A549 (cell line): Measurements from ENCODE around the gene CD2AP. TPM values are rescaled to one million over a fixed set of nuclear protein-coding genes. Genes with fewer than 3 reads are reported as not detected.
"Not testable (repeated sequence)": the region's sequence is repeated elsewhere in the genome, so short reads cannot be mapped to it uniquely, and the experiment has no call there.

Source experiments
- ATAC-seq, 2 experiments: fragments of 200-7000 bp in 1 of 2; fragments of >200 bp in 1 of 2; cut with Nextera tagmentation in 1 of 2; cut with Tn5 transposase in 1 of 2; 3 replicates each; pipeline versions ENCODE4 v1.8.0 to v1.9.1; 2018 to 2020; ENCODE audit warnings: mild to moderate bottlenecking in 1 of 2, moderate library complexity in 1 of 2
- CTCF ChIA-PET: fragments of 300-600 bp; sonication (Branson Sonifier 250); formaldehyde crosslinking; extraction: SDS; loops from one replicate; lab custom pipeline; 2021; ENCODE audit warnings: antibody characterized with exemption, inconsistent platforms; lab: Yijun Ruan, JAX
- POLR2A ChIA-PET: fragments of 350-600 bp; formaldehyde crosslinking; extraction: SDS; loops from one replicate; lab custom pipeline; 2021; ENCODE audit warnings: antibody characterized with exemption, inconsistent platforms; lab: Yijun Ruan, JAX
- DNase-seq, 2 experiments: peaks; one replicate each; pipeline versions ENCODE4 v3.0.0 to v3.0.0-alpha.2; 2011 to 2016; ENCODE audit warnings: low read depth in 1 of 2, low spot score in 1 of 2
- FAIRE-seq: peaks from 2 replicates; lab custom pipeline; 2011; peaks lifted over from hg19 to GRCh38; lab: Jason Lieb, UNC
- H3K27ac ChIP-seq, 2 experiments: fragments of >200 bp; sonication (Bioruptor Twin); formaldehyde crosslinking; 3 replicates each; pipeline ENCODE4 v1.5.1; 2016 to 2017
- H3K4me1 ChIP-seq: fragments of >200 bp; sonication (Bioruptor Twin); formaldehyde crosslinking; 3 replicates; pipeline ENCODE4 v1.6.1; 2016
- H3K4me2 ChIP-seq: fragments of >200 bp; sonication (Bioruptor Twin); formaldehyde crosslinking; 3 replicates; pipeline ENCODE4 v1.6.1; 2016
- H3K4me3 ChIP-seq: fragments of >200 bp; sonication (Bioruptor Twin); formaldehyde crosslinking; 3 replicates; pipeline ENCODE4 v1.5.1; 2016
- H3K9me3 ChIP-seq: fragments of >200 bp; sonication (Bioruptor Twin); formaldehyde crosslinking; 3 replicates; pipeline ENCODE4 v1.6.1; 2016
- BHLHE40 ChIP-seq: IDR thresholded peaks from 2 replicates; pipeline ENCODE4 v1.6.1; 2012; ENCODE audit warnings: low read depth, low read length, inconsistent platforms
- CHD2 ChIP-seq: fragments of 150-350 bp; IDR thresholded peaks from 2 replicates; pipeline ENCODE4 v1.6.1; 2014; ENCODE audit warnings: low read length; ENCODE audit not compliant: partially characterized antibody
- CTCF ChIP-seq: fragments of >200 bp; sonication (Bioruptor Twin); formaldehyde crosslinking; IDR thresholded peaks from 3 replicates; pipeline ENCODE4 v1.5.1; 2016
- EHF ChIP-seq: fragments of 250-450 bp; sonication (Bioruptor Pico); IDR thresholded peaks from 2 replicates; pipeline ENCODE4 v1.5.0; 2020; ENCODE audit warnings: mild to moderate bottlenecking
- EHMT2 ChIP-seq: fragments of 200-600 bp; sonication (generic); IDR thresholded peaks from 2 replicates; pipeline ENCODE4 v1.6.1; 2016; ENCODE audit warnings: antibody characterized with exemption, low read depth, mild to moderate bottlenecking, moderate library complexity
- FOSB ChIP-seq: fragments of 250-450 bp; sonication (Bioruptor Pico); IDR thresholded peaks from 2 replicates; pipeline ENCODE4 v1.5.0; 2020; ENCODE audit warnings: mild to moderate bottlenecking, moderate library complexity
- FOXS1 ChIP-seq: fragments of 250-450 bp; sonication (Bioruptor Pico); IDR thresholded peaks from 2 replicates; pipeline ENCODE4 v1.5.0; 2020; ENCODE audit warnings: mild to moderate bottlenecking, moderate library complexity
- GATA3 ChIP-seq: IDR thresholded peaks from 2 replicates; pipeline ENCODE4 v1.6.1; 2012; ENCODE audit warnings: borderline replicate concordance
- HDAC2 ChIP-seq: fragments of 200-600 bp; sonication (generic); IDR thresholded peaks from 2 replicates; pipeline ENCODE4 v1.6.1; 2016
- HES2 ChIP-seq: fragments of >200 bp; sonication (Bioruptor Twin); formaldehyde crosslinking; IDR thresholded peaks from 2 replicates; pipeline ENCODE4 v1.6.1; 2016
- HOXA7 ChIP-seq: fragments of 250-450 bp; sonication (Bioruptor Pico); IDR thresholded peaks from 2 replicates; pipeline ENCODE4 v1.5.0; 2020; ENCODE audit warnings: mild to moderate bottlenecking, moderate library complexity
- HOXB5 ChIP-seq: fragments of 250-450 bp; sonication (Bioruptor Pico); IDR thresholded peaks from 2 replicates; pipeline ENCODE4 v1.5.0; 2020; ENCODE audit warnings: mild to moderate bottlenecking, moderate library complexity
- KDM5A ChIP-seq: fragments of 200-600 bp; sonication (generic); IDR thresholded peaks from 2 replicates; pipeline ENCODE4 v1.6.1; 2016; ENCODE audit warnings: antibody characterized with exemption, mild to moderate bottlenecking
- MAFK ChIP-seq: fragments of 450-650 bp; IDR thresholded peaks from 2 replicates; pipeline ENCODE4 v1.6.1; 2014; ENCODE audit not compliant: partially characterized antibody
- POLR2A ChIP-seq: IDR thresholded peaks from 2 replicates; pipeline ENCODE4 v1.6.1; 2012; ENCODE audit warnings: mild to moderate bottlenecking, low read length
- POLR2AphosphoS2 ChIP-seq: conservative IDR thresholded peaks from 2 replicates; pipeline ENCODE4 v1.6.1; 2012; ENCODE audit warnings: low read length, improper control_type of control experiment, inconsistent platforms
- RNF2 ChIP-seq: fragments of 200-600 bp; sonication (generic); IDR thresholded peaks from 2 replicates; pipeline ENCODE4 v1.6.1; 2016; ENCODE audit warnings: low read depth, mild to moderate bottlenecking, antibody characterized with exemption, moderate library complexity, borderline replicate concordance
- ZFP36 ChIP-seq: fragments of 450-650 bp; IDR thresholded peaks from 2 replicates; pipeline ENCODE4 v1.6.1; 2014; ENCODE audit warnings: borderline replicate concordance; ENCODE audit not compliant: partially characterized antibody
- ZSCAN20 ChIP-seq: fragments of 250-450 bp; sonication (Bioruptor Pico); IDR thresholded peaks from 2 replicates; pipeline ENCODE4 v1.8.0; 2022; ENCODE audit warnings: mild to moderate bottlenecking, moderate library complexity
- WGBS: methylation state at CpG from one replicate; pipeline ENCODE4 v1.1.6; 2017; ENCODE audit errors: missing lambda C conversion rate; 5-methylcytosine and 5-hydroxymethylcytosine counted together
- polyA plus RNA-seq, 4 experiments: library from polyadenylated mRNA; depleted of rRNA in 3 of 4; stranded (reverse); fragments of >200 nt; fragmentation: RNase III in 1 of 4; extraction: RNeasy Plus Mini Kit Qiagen cat#74134 plus additional on column Dnase treatment in 1 of 4; gene quantifications; 2 replicates in 3 of 4; 3 replicates in 1 of 4; pipeline ENCODE4 v1.2.3, GENCODE V29; 2011 to 2017
- TF ChIP-seq, protein P1 (sequence below): fragments of 250-450 bp; sonication (Bioruptor Pico); IDR thresholded peaks from 2 replicates; pipeline ENCODE4 v1.5.0; 2021; ENCODE audit warnings: mild to moderate bottlenecking, moderate library complexity, borderline replicate concordance
- TF ChIP-seq, protein P2 (sequence below): IDR thresholded peaks from 2 replicates; pipeline ENCODE4 v1.6.1; 2012

Gene CD2AP
- polyA plus RNA-seq, 2 of the 4 experiments (the other 2 are of a cell fraction) = 18.8 to 35.7 TPM

DNA sequence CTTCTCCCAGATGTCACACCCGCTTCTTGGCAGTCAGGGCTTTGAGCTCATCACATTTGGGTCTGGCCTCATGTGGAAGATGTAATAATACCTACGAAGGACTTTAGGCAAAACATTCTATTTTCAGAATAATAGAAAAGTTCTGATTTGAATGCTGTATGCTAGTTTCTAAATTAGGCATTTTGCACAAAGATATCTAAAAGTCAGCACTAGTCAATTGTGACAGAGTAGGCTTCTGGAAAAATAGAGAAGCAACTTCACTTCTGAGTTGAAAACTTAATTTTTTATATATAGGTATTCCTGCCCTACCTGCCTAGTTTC lies 38.3 kb upstream of the CD2AP start:
- ChIA-PET CTCF (no interaction called here), POLR2A (no interaction called here)
- Histone ChIP-seq H3K4me2 (no peak overlapping the region), H3K4me3 (no peak overlapping the region), H3K9me3 (no peaks in the 10 kb centered on the region), H3K27ac (no peak overlapping the region), H3K4me1 (no peaks in the 10 kb centered on the region)
- FAIRE-seq = no peak
- DNase-seq = no peak
- TF ChIP-seq HDAC2 (no peak), ZFP36 (no peak), CHD2 (no peak), FOSB (CRISPR knock-in tag) (no peak), POLR2AphosphoS2 (no peak), CTCF (no peak), HES2 (no peak), MAFK (no peak), ZSCAN20 (CRISPR knock-in tag) (no peak), EHF (no peak), KDM5A (no peak), HOXA7 (CRISPR knock-in tag) (no peak), HOXB5 (CRISPR knock-in tag) (no peak)
- TF ChIP-seq, protein P1, sequence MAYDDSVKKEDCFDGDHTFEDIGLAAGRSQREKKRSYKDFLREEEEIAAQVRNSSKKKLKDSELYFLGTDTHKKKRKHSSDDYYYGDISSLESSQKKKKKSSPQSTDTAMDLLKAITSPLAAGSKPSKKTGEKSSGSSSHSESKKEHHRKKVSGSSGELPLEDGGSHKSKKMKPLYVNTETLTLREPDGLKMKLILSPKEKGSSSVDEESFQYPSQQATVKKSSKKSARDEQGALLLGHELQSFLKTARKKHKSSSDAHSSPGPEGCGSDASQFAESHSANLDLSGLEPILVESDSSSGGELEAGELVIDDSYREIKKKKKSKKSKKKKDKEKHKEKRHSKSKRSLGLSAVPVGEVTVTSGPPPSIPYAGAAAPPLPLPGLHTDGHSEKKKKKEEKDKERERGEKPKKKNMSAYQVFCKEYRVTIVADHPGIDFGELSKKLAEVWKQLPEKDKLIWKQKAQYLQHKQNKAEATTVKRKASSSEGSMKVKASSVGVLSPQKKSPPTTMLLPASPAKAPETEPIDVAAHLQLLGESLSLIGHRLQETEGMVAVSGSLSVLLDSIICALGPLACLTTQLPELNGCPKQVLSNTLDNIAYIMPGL (CRISPR knock-in tag) = no peak
- no peak for ATAC-seq
- 74% methylated on average over 2 of the region's 2 CpGs for WGBS

DNA sequence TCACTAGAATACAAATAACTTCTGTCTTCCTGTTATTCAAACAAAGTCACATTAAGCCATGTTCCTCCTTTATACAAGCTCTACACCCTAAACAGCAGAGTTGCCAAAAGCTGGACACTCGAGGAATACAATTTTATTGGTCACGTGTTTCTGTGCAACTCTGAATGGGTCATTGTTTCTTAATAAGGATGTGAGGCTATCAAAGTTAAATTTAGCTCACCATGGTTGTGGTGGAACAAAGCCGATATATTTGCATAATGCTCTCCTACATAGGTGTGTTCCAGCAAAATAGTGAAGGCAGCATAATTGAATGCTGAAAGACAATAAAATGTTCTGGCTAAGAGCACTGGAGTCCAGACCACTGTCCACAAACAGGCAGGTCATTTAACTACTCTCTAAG lies 36.9 kb upstream of the CD2AP start:
- Histone ChIP-seq H3K4me2 (no peak overlapping the region), H3K27ac (no peak overlapping the region), H3K4me1 (no peaks in the 10 kb centered on the region), H3K4me3 (no peak overlapping the region), H3K9me3 (no peaks in the 10 kb centered on the region)
- CTCF ChIA-PET = interaction anchor here (1.1 kb wide), 1 partner anchor 27 kb away, joined by 3 read pairs; no protein-coding TSS in a partner anchor
- POLR2A ChIA-PET = no interaction called here
- ATAC-seq (no peak), DNase-seq (no peak), FAIRE-seq (no peak)
- WGBS = 83% methylated on average over 3 of the region's 3 CpGs
- TF ChIP-seq EHMT2 (no peak), HOXB5 (CRISPR knock-in tag) (no peak), BHLHE40 (no peak), POLR2A (no peak), FOXS1 (CRISPR knock-in tag) (no peak), GATA3 (no peak), RNF2 (no peak)
- TF ChIP-seq, protein P2, sequence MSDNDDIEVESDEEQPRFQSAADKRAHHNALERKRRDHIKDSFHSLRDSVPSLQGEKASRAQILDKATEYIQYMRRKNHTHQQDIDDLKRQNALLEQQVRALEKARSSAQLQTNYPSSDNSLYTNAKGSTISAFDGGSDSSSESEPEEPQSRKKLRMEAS = no peak

- CTCF ChIA-PET, FAIRE-seq, H3K4me3 ChIP-seq, ATAC-seq, POLR2A ChIA-PET, H3K9me3 ChIP-seq, H3K27ac ChIP-seq, H3K4me2 ChIP-seq, DNase-seq, H3K4me1 ChIP-seq: not testable (repeated sequence)
- WGBS = 70% methylated on average over 3 of the region's 3 CpGs
Measured at GRCh38 chr6:47444964-47445363, 32.6 kb upstream of the CD2AP start.
